Measurements from ENCODE around the gene CLINT1. TPM values are rescaled to one million over a fixed set of nuclear protein-coding genes. Genes with fewer than 3 reads are reported as not detected.

Gene CLINT1
- total and polyA plus RNA-seq, 2 of the 13 experiments (the other 11 are each of a cell fraction or from before 2014, with no cell fraction given), result 64.0 to 104 TPM

DNA sequence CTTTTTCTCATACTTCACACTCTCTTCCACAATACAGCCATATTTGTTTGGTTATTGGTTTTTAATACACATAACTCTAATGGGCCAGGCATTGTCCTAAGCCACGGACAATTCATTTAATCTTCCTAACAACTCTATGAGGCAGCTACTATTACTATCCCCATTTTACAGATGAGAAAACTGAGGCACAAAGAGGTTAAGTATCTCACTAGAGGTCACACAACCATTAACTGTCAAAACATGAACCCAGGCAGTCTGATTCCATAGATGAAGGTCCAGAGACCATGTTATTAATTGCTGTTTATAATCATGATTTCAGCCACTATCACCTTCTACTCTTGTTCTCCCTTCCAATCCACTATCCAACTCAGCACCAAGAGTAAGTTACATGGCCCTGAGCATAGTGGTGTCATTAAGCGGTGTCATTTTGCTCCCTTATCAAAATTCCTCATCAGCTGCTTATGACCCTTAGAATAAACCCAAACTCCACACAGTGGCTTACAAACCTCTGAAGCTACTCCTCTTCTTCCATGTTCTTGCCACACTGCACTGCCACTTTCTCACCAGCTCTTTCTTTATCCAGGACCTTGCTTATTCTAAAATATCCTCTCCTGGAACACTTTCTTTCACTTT lies 22.7 kb downstream of the CLINT1 start:
- in situ Hi-C loops (cut with HindIII; ENCODE audit: extremely low pct_ligation_motif_present, low pct_unique_long_range_greater_than_20kb), result no loop called here
- Histone ChIP-seq H3K27ac (ENCODE audit: extremely low read length, insufficient read depth, low read length) (no peak overlapping the region), H4K20me1 (ENCODE audit: insufficient read depth, low read length) (peaks cover 5% of the 10 kb centered on the region; the same call in 1 of the 2 replicates), H3K27me3 (ENCODE audit: control insufficient read depth in 1 of 2, insufficient read depth in 2 of 2, low read length in 2 of 2) (no peaks in the 10 kb centered on the region), H3K9me3 (ENCODE audit: low read length) (no peaks in the 10 kb centered on the region), H3K4me3 (replicated peaks in 1 of 3; ENCODE audit: insufficient read depth in 1 of 3, low read depth in 2 of 3, low read length in 3 of 3) (no peak overlapping the region), H3K9ac (ENCODE audit: insufficient read depth, low read depth, low read length) (no peak overlapping the region), H3K36me3 (replicated peaks in 1 of 2; ENCODE audit: control insufficient read depth in 1 of 2, insufficient read depth in 2 of 2, low read length in 2 of 2) (peaks cover 0 to 14% of the 10 kb centered on the region in 2 experiments; a peak in 2 of 5 replicates), H3K4me1 (ENCODE audit: insufficient read depth, low read length) (peaks cover 30% of the 10 kb centered on the region), H3K4me2 (ENCODE audit: low read depth, low read length) (no peak overlapping the region), H3K79me2 (ENCODE audit: insufficient read depth, low read length) (peaks cover 50% of the 10 kb centered on the region), H2AFZ (ENCODE audit: low read length) (no peak overlapping the region)
- no TSS peak for BruUV-seq (replicated peaks)
- intact Hi-C loops (cut with micrococcal nuclease; ENCODE audit: unreplicated experiment), result no loop called here
- DNase-seq (ENCODE audit: low spot score) (no peak), FAIRE-seq (no peak), ATAC-seq (no peak)
- CTCF ChIA-PET (ENCODE audit: low intra/inter-chr PET ratio, low total read pairs), result no interaction called here
- POLR2A ChIA-PET, result no interaction called here
- TF ChIP-seq, protein P1, sequence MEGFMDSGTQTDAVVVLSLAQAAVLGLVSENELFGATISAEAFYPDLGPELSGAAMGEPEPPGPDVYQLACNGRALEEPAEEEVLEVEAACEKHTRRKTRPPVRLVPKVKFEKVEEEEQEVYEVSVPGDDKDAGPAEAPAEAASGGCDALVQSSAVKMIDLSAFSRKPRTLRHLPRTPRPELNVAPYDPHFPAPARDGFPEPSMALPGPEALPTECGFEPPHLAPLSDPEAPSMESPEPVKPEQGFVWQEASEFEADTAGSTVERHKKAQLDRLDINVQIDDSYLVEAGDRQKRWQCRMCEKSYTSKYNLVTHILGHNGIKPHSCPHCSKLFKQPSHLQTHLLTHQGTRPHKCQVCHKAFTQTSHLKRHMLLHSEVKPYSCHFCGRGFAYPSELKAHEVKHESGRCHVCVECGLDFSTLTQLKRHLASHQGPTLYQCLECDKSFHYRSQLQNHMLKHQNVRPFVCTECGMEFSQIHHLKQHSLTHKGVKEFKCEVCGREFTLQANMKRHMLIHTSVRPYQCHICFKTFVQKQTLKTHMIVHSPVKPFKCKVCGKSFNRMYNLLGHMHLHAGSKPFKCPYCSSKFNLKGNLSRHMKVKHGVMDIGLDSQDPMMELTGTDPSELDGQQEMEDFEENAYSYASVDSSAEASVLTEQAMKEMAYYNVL (CRISPR knock-in tag; IDR thresholded peaks at IDR 0.05; ENCODE audit: borderline replicate concordance), result no peak
- TF ChIP-seq ZNF629 (CRISPR knock-in tag; conservative IDR thresholded peaks at IDR 0.05) (peak; percentile 95), CHD4 (IDR thresholded peaks at IDR 0.05; ENCODE audit: borderline replicate concordance, low read length) (peak; percentile 78; the same call in 1 of the 2 replicates)
- WGBS (ENCODE audit: low lambda C conversion rate), result 97% methylated on average over 2 of the region's 2 CpGs

DNA sequence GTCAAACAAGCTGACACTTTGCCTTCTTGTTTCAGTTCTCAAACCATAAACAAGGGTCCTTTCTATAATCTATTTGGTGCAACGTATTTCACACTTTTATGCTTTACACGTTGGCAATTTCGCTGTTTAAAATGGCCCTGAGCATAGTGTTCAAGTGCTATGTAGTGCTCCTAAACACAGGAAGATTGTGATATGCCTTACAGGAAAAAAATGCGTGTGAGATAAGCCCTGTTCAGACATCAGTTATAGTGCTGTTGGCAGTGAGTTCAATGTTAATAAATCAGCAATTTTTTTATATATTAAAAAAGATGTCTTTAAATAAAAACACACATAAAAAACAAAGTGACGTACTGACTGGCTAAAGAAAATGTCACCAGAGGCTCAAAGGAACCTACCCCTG lies 23.9 kb downstream of the CLINT1 start:
- Histone ChIP-seq H3K4me3 (replicated peaks in 1 of 3; ENCODE audit: insufficient read depth in 1 of 3, low read depth in 2 of 3, low read length in 3 of 3) (no peak overlapping the region), H3K9me3 (ENCODE audit: low read length) (no peaks in the 10 kb centered on the region), H3K79me2 (ENCODE audit: insufficient read depth, low read length) (peaks cover 48% of the 10 kb centered on the region), H3K36me3 (replicated peaks in 1 of 2; ENCODE audit: control insufficient read depth in 1 of 2, insufficient read depth in 2 of 2, low read length in 2 of 2) (peaks cover 0 to 5% of the 10 kb centered on the region in 2 experiments; a peak in 2 of 5 replicates), H3K4me1 (ENCODE audit: insufficient read depth, low read length) (peaks cover 30% of the 10 kb centered on the region), H3K27ac (ENCODE audit: extremely low read length, insufficient read depth, low read length) (no peak overlapping the region), H3K27me3 (ENCODE audit: control insufficient read depth in 1 of 2, insufficient read depth in 2 of 2, low read length in 2 of 2) (no peaks in the 10 kb centered on the region), H3K4me2 (ENCODE audit: low read depth, low read length) (no peak overlapping the region), H2AFZ (ENCODE audit: low read length) (no peak overlapping the region), H4K20me1 (ENCODE audit: insufficient read depth, low read length) (peaks cover 3% of the 10 kb centered on the region; the same call in 1 of the 2 replicates), H3K9ac (ENCODE audit: insufficient read depth, low read depth, low read length) (no peak overlapping the region)
- FAIRE-seq, result no peak
- no peak for DNase-seq (ENCODE audit: low spot score)
- ChIA-PET POLR2A (no interaction called here), CTCF (ENCODE audit: low intra/inter-chr PET ratio, low total read pairs) (no interaction called here)
- no peak for ATAC-seq
- intact Hi-C loops (cut with micrococcal nuclease; ENCODE audit: unreplicated experiment), result no loop called here
- in situ Hi-C loops (cut with HindIII; ENCODE audit: extremely low pct_ligation_motif_present, low pct_unique_long_range_greater_than_20kb), result no loop called here
- WGBS (ENCODE audit: low lambda C conversion rate), result 85% methylated on average over 5 of the region's 5 CpGs
- no TSS peak for BruUV-seq (replicated peaks)
- TF ChIP-seq HNRNPH1 (optimal IDR thresholded peaks at IDR 0.05; ENCODE audit: low read depth, low read length), result no peak
- TF ChIP-seq, protein P2, sequence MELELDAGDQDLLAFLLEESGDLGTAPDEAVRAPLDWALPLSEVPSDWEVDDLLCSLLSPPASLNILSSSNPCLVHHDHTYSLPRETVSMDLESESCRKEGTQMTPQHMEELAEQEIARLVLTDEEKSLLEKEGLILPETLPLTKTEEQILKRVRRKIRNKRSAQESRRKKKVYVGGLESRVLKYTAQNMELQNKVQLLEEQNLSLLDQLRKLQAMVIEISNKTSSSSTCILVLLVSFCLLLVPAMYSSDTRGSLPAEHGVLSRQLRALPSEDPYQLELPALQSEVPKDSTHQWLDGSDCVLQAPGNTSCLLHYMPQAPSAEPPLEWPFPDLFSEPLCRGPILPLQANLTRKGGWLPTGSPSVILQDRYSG (CRISPR knock-in tag; IDR thresholded peaks at IDR 0.05), result no peak
- TF ChIP-seq, protein P3, sequence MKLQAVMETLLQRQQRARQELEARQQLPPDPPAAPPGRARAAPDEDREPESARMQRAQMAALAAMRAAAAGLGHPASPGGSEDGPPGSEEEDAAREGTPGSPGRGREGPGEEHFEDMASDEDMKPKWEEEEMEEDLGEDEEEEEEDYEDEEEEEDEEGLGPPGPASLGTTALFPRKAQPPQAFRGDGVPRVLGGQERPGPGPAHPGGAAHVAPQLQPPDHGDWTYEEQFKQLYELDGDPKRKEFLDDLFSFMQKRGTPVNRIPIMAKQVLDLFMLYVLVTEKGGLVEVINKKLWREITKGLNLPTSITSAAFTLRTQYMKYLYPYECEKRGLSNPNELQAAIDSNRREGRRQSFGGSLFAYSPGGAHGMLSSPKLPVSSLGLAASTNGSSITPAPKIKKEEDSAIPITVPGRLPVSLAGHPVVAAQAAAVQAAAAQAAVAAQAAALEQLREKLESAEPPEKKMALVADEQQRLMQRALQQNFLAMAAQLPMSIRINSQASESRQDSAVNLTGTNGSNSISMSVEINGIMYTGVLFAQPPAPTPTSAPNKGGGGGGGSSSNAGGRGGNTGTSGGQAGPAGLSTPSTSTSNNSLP (IDR thresholded peaks at IDR 0.05; ENCODE audit: low read depth, low read length), result no peak
- TF ChIP-seq MEIS1 (CRISPR knock-in tag; IDR thresholded peaks at IDR 0.05; ENCODE audit: borderline replicate concordance), result no peak
- TF ChIP-seq, protein P4, sequence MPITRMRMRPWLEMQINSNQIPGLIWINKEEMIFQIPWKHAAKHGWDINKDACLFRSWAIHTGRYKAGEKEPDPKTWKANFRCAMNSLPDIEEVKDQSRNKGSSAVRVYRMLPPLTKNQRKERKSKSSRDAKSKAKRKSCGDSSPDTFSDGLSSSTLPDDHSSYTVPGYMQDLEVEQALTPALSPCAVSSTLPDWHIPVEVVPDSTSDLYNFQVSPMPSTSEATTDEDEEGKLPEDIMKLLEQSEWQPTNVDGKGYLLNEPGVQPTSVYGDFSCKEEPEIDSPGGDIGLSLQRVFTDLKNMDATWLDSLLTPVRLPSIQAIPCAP (CRISPR knock-in tag; IDR thresholded peaks at IDR 0.05; ENCODE audit: low read depth), result no peak
- TF ChIP-seq HOXA9 (CRISPR knock-in tag; IDR thresholded peaks at IDR 0.05; ENCODE audit: borderline replicate concordance), result no peak
- TF ChIP-seq GZF1 (CRISPR knock-in tag; IDR thresholded peaks at IDR 0.05), result no peak

Measured in HepG2 (cell line).